ENCODE data around the gene LRRC51. TPM values are rescaled to one million over a fixed set of nuclear protein-coding genes. Genes with fewer than 3 reads are reported as not detected.

Gene LRRC51
- total and polyA plus RNA-seq, 2 donors (not counting 1 experiment from before 2014, with no cell fraction given), result 1.4 to 7.7 TPM

- DNase-seq (peak; percentile 23), ATAC-seq (ENCODE audit: low read depth) (no peak)
- peak overlapping the region; percentile 72 to 92 for H3K27ac ChIP-seq (ENCODE audit: low read length in 2 of 2)
- peak overlapping the region; percentile 72 to 86 (median 83) for H3K4me3 ChIP-seq (ENCODE audit: control extremely low read depth in 1 of 5, extremely low read depth in 1 of 5, insufficient read depth in 1 of 5, low read depth in 2 of 5, low read length in 4 of 5)
- no peaks in the 10 kb centered on the region for H3K36me3 ChIP-seq (replicated peaks in 1 of 2; ENCODE audit: control extremely low read depth in 1 of 2, control insufficient read depth in 1 of 2, extremely low read depth in 1 of 2, insufficient read depth in 2 of 2, low read length in 1 of 2)
- peaks cover 7% of the 10 kb centered on the region for H4K20me1 ChIP-seq (ENCODE audit: control insufficient read depth, insufficient read depth, low read length, poor library complexity, severe bottlenecking)
- TF ChIP-seq CTCF (IDR thresholded peaks at IDR 0.05), result no peak
- TF ChIP-seq EZH2 (IDR thresholded peaks at IDR 0.05; ENCODE audit: borderline replicate concordance, insufficient read depth, low read depth, low read length, poor library complexity, severe bottlenecking), result no peak
- H3K27me3 ChIP-seq (replicated peaks in 1 of 4; ENCODE audit: control extremely low read depth in 1 of 4, control insufficient read depth in 3 of 4, insufficient read depth in 4 of 4, low read length in 3 of 4), result no peaks in the 10 kb centered on the region
- H3K79me2 ChIP-seq (ENCODE audit: control insufficient read depth, insufficient read depth, low read length), result peaks cover 100% of the 10 kb centered on the region
- Mint-ChIP-seq H3K9me3 (ENCODE audit: insufficient read depth) (no peaks in the 10 kb centered on the region), H3K27ac (no peak overlapping the region), H3K4me3 (no peak overlapping the region), H3K27me3 (no peaks in the 10 kb centered on the region), H3K4me1 (peaks cover 18% of the 10 kb centered on the region)
- 0% methylated on average over 1 of the region's 5 CpGs for WGBS (ENCODE audit: insufficient coverage)
- peak overlapping the region; percentile 94 for H3K9ac ChIP-seq (ENCODE audit: low read length)
- intact Hi-C loops (cut with micrococcal nuclease), result loop anchor here (5.0 kb wide), 1 partner anchor 50 kb away; no protein-coding TSS in a partner anchor
- H3K4me1 ChIP-seq (ENCODE audit: control insufficient read depth in 2 of 2, insufficient read depth in 2 of 2, low read length in 2 of 2), result peaks cover 38 to 46% of the 10 kb centered on the region in 2 donors
- H2AFZ ChIP-seq (ENCODE audit: insufficient read depth, low read depth, low read length, poor library complexity, severe bottlenecking), result peak overlapping the region; percentile 98
- H3K4me2 ChIP-seq (replicated peaks; ENCODE audit: low read depth, low read length, poor library complexity, severe bottlenecking), result peak overlapping the region; percentile 90
- CTCF ChIA-PET, result interaction anchor here (0.7 to 8.5 kb wide), 5 partner anchors 15 to 101 kb away, joined by 3 to 117 read pairs (median 3); no protein-coding TSS in a partner anchor
- H3K9me3 ChIP-seq (ENCODE audit: control extremely low read depth in 1 of 3, control insufficient read depth in 2 of 3, insufficient read depth in 1 of 3, low read length in 2 of 3), result no peaks in the 10 kb centered on the region
- POLR2A ChIA-PET, result interaction anchor here (1.4 kb wide), 1 partner anchor 71 kb away, joined by 6 read pairs; the partner anchor contains the start of gene ANAPC15
Observed at GRCh38 chr11:72042064-72042745, 38.4 kb upstream of the LRRC51 start.

- H3K9me3 Mint-ChIP-seq (ENCODE audit: insufficient read depth), result no peaks in the 10 kb centered on the region
- no peaks in the 10 kb centered on the region for H3K27me3 ChIP-seq (replicated peaks in 1 of 4; ENCODE audit: control extremely low read depth in 1 of 4, control insufficient read depth in 3 of 4, insufficient read depth in 4 of 4, low read length in 3 of 4)
- no peak overlapping the region for H3K9ac ChIP-seq (ENCODE audit: low read length)
- no peak overlapping the region for H3K4me3 Mint-ChIP-seq
- no peak overlapping the region for H3K27ac Mint-ChIP-seq
- H3K4me1 Mint-ChIP-seq, result peaks cover 18% of the 10 kb centered on the region
- H3K4me3 ChIP-seq (ENCODE audit: control extremely low read depth in 1 of 5, extremely low read depth in 1 of 5, insufficient read depth in 1 of 5, low read depth in 2 of 5, low read length in 4 of 5), result no peak overlapping the region
- H3K4me1 ChIP-seq (ENCODE audit: control insufficient read depth in 2 of 2, insufficient read depth in 2 of 2, low read length in 2 of 2), result peaks cover 12 to 16% of the 10 kb centered on the region in 2 donors
- WGBS (ENCODE audit: insufficient coverage), result 100% methylated on average over 3 of the region's 5 CpGs
- H3K36me3 ChIP-seq (replicated peaks in 1 of 2; ENCODE audit: control extremely low read depth in 1 of 2, control insufficient read depth in 1 of 2, extremely low read depth in 1 of 2, insufficient read depth in 2 of 2, low read length in 1 of 2), result peaks cover 0 to 3% of the 10 kb centered on the region in 2 experiments
- POLR2A ChIA-PET, result no interaction called here
- no peaks in the 10 kb centered on the region for H3K27me3 Mint-ChIP-seq
- ATAC-seq (ENCODE audit: low read depth), result no peak
- no peak for TF ChIP-seq EZH2 (IDR thresholded peaks at IDR 0.05; ENCODE audit: borderline replicate concordance, insufficient read depth, low read depth, low read length, poor library complexity, severe bottlenecking)
- TF ChIP-seq CTCF (IDR thresholded peaks at IDR 0.05), result no peak
- intact Hi-C loops (cut with micrococcal nuclease), result no loop called here
- no peak overlapping the region for H3K4me2 ChIP-seq (replicated peaks; ENCODE audit: low read depth, low read length, poor library complexity, severe bottlenecking)
- DNase-seq, result no peak
- no peaks in the 10 kb centered on the region for H4K20me1 ChIP-seq (ENCODE audit: control insufficient read depth, insufficient read depth, low read length, poor library complexity, severe bottlenecking)
- CTCF ChIA-PET, result no interaction called here
- H3K79me2 ChIP-seq (ENCODE audit: control insufficient read depth, insufficient read depth, low read length), result peaks cover 96% of the 10 kb centered on the region
- no peaks in the 10 kb centered on the region for H3K9me3 ChIP-seq (ENCODE audit: control extremely low read depth in 1 of 3, control insufficient read depth in 2 of 3, insufficient read depth in 1 of 3, low read length in 2 of 3)
- no peak overlapping the region for H3K27ac ChIP-seq (ENCODE audit: low read length in 2 of 2)
- H2AFZ ChIP-seq (ENCODE audit: insufficient read depth, low read depth, low read length, poor library complexity, severe bottlenecking), result no peak overlapping the region
Observed at GRCh38 chr11:72045849-72046248, 34.8 kb upstream of the LRRC51 start.
